Tibial artery (tissue), 4 donors: Measurements from ENCODE around the gene AIRE.

Source experiments
- DNase-seq, 2 donors: peaks; one replicate each; pipeline ENCODE4 v3.0.0-alpha.2; 2019
- H3K27ac ChIP-seq, 2 donors: fragments of 200-600 bp; sonication (generic) in 1 of 2; 1 replicate in 1 of 2; 2 replicates in 1 of 2; pipeline ENCODE4 v1.5.1; 2018 to 2019; ENCODE audit warnings: mild to moderate bottlenecking in 1 of 2
- H3K27me3 ChIP-seq, 2 donors: fragments of 200-600 bp; sonication (generic) in 1 of 2; one replicate each; pipeline versions ENCODE4 v1.5.1 to v1.6.0; 2016 to 2019
- H3K36me3 ChIP-seq, 3 donors: fragments of 200-600 bp; sonication (generic) in 2 of 3; one replicate each; pipeline ENCODE4 v1.5.1; 2016 to 2019; ENCODE audit warnings: mild to moderate bottlenecking in 2 of 3
- H3K4me1 ChIP-seq, 4 donors: fragments of 200-600 bp; sonication (generic) in 2 of 4; 1 replicate in 3 of 4; 2 replicates in 1 of 4; pipeline ENCODE4 v1.5.1; 2016 to 2019
- H3K4me3 ChIP-seq, 2 donors: fragments of 200-600 bp; sonication (generic) in 1 of 2; 1 replicate in 1 of 2; 2 replicates in 1 of 2; pipeline ENCODE4 v1.5.1; 2018 to 2019; ENCODE audit warnings: mild to moderate bottlenecking in 2 of 2
- H3K9me3 ChIP-seq, 3 donors: fragments of 200-600 bp; sonication (generic) in 1 of 3; one replicate each; pipeline ENCODE4 v1.5.1; 2016 to 2019
- intact Hi-C: fragments of 100-400 bp; cut with DNase I; formaldehyde crosslinking; loops from one replicate; pipeline ENCODE4 v1.15.0; 2023; ENCODE audit warnings: low total_unique reads
- TF ChIP-seq, protein P1 (sequence below), 2 experiments: fragments of 200-600 bp in 1 of 2; fragments of 450-650 bp in 1 of 2; IDR thresholded peaks; one replicate each; pipeline ENCODE4 v1.5.1; 2017 to 2019; ENCODE audit warnings: antibody characterized with exemption in 2 of 2, mild to moderate bottlenecking in 1 of 2, moderate library complexity in 1 of 2

The AIRE gene

GRCh38 chr21:44286086-44286715, 525 bp downstream of the AIRE start:
- Histone ChIP-seq H3K27me3 (peaks cover 0 to 49% of the 10 kb centered on the region in 2 donors), H3K9me3 (no peaks in the 10 kb centered on the region), H3K36me3 (no peaks in the 10 kb centered on the region), H3K27ac (no peak overlapping the region), H3K4me1 (peaks cover 0 to 11% (median 4%) of the 10 kb centered on the region in 4 donors), H3K4me3 (no peak overlapping the region)
- intact Hi-C loops: no loop called here
- DNase-seq: no peak
- TF ChIP-seq, protein P1, sequence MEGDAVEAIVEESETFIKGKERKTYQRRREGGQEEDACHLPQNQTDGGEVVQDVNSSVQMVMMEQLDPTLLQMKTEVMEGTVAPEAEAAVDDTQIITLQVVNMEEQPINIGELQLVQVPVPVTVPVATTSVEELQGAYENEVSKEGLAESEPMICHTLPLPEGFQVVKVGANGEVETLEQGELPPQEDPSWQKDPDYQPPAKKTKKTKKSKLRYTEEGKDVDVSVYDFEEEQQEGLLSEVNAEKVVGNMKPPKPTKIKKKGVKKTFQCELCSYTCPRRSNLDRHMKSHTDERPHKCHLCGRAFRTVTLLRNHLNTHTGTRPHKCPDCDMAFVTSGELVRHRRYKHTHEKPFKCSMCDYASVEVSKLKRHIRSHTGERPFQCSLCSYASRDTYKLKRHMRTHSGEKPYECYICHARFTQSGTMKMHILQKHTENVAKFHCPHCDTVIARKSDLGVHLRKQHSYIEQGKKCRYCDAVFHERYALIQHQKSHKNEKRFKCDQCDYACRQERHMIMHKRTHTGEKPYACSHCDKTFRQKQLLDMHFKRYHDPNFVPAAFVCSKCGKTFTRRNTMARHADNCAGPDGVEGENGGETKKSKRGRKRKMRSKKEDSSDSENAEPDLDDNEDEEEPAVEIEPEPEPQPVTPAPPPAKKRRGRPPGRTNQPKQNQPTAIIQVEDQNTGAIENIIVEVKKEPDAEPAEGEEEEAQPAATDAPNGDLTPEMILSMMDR (IDR thresholded peaks at IDR 0.05): no peak

- Histone ChIP-seq H3K27ac (no peak overlapping the region), H3K4me3 (no peak overlapping the region), H3K4me1 (peaks cover 0 to 11% (median 4%) of the 10 kb centered on the region in 4 donors), H3K9me3 (no peaks in the 10 kb centered on the region), H3K27me3 (peaks cover 0 to 44% of the 10 kb centered on the region in 2 donors), H3K36me3 (no peaks in the 10 kb centered on the region)
- no peak for DNase-seq
- TF ChIP-seq, protein P1 (IDR thresholded peaks at IDR 0.05): no peak
- intact Hi-C loops: no loop called here
Observed at GRCh38 chr21:44286716-44287632, 1.3 kb downstream of the AIRE start.

GRCh38 chr21:44288251-44289110, 2.8 kb downstream of the AIRE start:
- DNase-seq: no peak
- Histone ChIP-seq H3K27me3 (peaks cover 0 to 55% of the 10 kb centered on the region in 2 donors), H3K4me1 (peaks cover 0 to 11% (median 4%) of the 10 kb centered on the region in 4 donors), H3K4me3 (no peak overlapping the region), H3K36me3 (no peaks in the 10 kb centered on the region), H3K9me3 (no peaks in the 10 kb centered on the region), H3K27ac (no peak overlapping the region)
- TF ChIP-seq, protein P1 (IDR thresholded peaks at IDR 0.05): no peak
- intact Hi-C loops: no loop called here

GRCh38 chr21:44289381-44290010, 3.8 kb downstream of the AIRE start:
- TF ChIP-seq, protein P1 (IDR thresholded peaks at IDR 0.05): no peak
- intact Hi-C loops: no loop called here
- Histone ChIP-seq H3K4me3 (no peak overlapping the region), H3K27ac (no peak overlapping the region), H3K9me3 (no peaks in the 10 kb centered on the region), H3K36me3 (no peaks in the 10 kb centered on the region), H3K27me3 (peaks cover 0 to 62% of the 10 kb centered on the region in 2 donors), H3K4me1 (peaks cover 0 to 16% (median 7%) of the 10 kb centered on the region in 4 donors)
- DNase-seq: no peak
